Activated naive CD8-positive, alpha-beta T cell treated with anti-CD3 and anti-CD28 coated beads, Interleukin-2, amount 10 ng/mL, durations not matched to agents 7 days and 5 days (primary cell): Measurements from ENCODE around the gene ADCY6. TPM values are rescaled to one million over a fixed set of nuclear protein-coding genes. Genes with fewer than 3 reads are reported as not detected.

Experiments
- ATAC-seq: fragments of 150-1000 bp; cut with Tn5 transposase; one replicate; pipeline ENCODE4 v1.10.0; 2021; ENCODE audit warnings: low read depth, moderate library complexity
- POLR2A ChIA-PET: fragments of 350-600 bp; sonication (Branson Sonifier 250); formaldehyde crosslinking; loops from one replicate; lab custom pipeline; 2021; ENCODE audit warnings: antibody characterized with exemption; lab: Charles Lee
- DNase-seq: peaks from one replicate; pipeline ENCODE4 v3.0.0; 2021
- H3K27ac Mint-ChIP-seq: one replicate; pipeline ENCODE4 v1.8.0; 2022; ENCODE audit warnings: mild to moderate bottlenecking, mixed read lengths
- H3K27me3 Mint-ChIP-seq: one replicate; pipeline ENCODE4 v1.8.0; 2022; ENCODE audit warnings: mild to moderate bottlenecking, moderate library complexity, mixed read lengths
- H3K36me3 Mint-ChIP-seq: one replicate; pipeline ENCODE4 v1.8.0; 2021; ENCODE audit warnings: mild to moderate bottlenecking, mixed read lengths
- H3K4me1 Mint-ChIP-seq: one replicate; pipeline ENCODE4 v1.8.0; 2021; ENCODE audit warnings: mixed read lengths
- H3K4me3 Mint-ChIP-seq: one replicate; pipeline ENCODE4 v1.8.0; 2022; ENCODE audit warnings: mild to moderate bottlenecking, moderate library complexity, mixed read lengths
- H3K9me3 Mint-ChIP-seq: one replicate; pipeline ENCODE4 v1.8.0; 2021; ENCODE audit warnings: mixed read lengths
- total RNA-seq, 2 experiments: library from RNA; stranded (reverse); gene quantifications; one replicate each; pipeline ENCODE4 v1.2.3, GENCODE V29; 2021

Gene ADCY6
- total RNA-seq: not detected

DNA sequence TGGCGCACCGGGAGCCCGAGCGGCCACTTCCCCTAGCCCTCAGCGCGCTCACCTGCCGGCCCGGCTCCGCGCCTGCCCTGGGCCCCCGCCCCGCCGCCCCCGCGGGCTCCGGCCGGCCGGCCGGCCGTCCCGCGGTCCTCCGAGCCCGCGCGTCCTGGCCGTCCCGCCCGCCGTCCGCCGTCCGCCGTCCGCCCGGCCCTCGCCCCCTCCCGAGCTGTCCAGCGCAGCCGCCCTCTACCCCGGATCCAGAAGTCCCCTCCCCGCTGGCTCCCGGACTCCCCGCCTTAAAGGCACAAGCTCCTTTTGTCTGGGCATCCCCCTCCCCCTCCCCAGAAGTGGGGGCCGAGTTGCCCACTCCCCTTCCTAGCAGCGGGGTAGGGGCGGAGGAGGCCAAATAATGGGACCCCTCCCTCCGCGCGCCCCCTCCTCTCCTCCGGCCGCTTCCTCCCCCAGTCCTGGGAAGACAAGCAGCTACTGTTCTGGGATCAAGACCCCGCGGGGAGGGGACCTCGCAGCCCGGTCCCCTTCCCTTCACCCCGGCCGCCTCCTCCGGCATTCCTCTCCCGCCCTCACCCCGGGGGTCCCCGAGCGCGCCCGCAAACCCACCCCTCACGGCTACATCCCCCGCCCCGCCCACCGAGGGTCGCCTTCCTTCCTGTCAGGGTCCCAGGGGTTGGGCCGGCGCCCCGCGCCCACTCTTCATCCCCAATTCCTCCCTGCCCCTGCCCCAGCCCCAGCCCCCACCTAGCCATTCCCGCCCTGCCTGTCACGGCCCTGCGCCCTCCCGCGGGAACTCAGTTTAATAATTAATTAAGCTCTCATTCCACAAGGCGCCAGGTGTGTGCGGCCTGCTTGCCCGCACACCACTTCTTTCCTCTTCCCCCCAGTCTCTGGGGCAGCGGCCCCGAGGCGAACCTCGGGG is at the start of gene ADCY6:
TSS of gene ADCY6 (minus strand) at position 236 of the 922 bp plus-strand sequence. CDS start 5,655 bp downstream, outside the sequence.
- DNase-seq: no peak
- POLR2A ChIA-PET: interaction anchor here (0.6 kb wide), 1 partner anchor 27 kb away, joined by 5 read pairs; no protein-coding TSS in a partner anchor
- peaks cover 6% of the 10 kb centered on the region for H3K4me1 Mint-ChIP-seq
- H3K27ac Mint-ChIP-seq: no peak within 1 kb of the TSS
- H3K4me3 Mint-ChIP-seq: peak within 1 kb of the TSS; percentile 65
- H3K36me3 Mint-ChIP-seq: no peaks in the 10 kb centered on the region
- peak; percentile 30 for ATAC-seq
- H3K27me3 Mint-ChIP-seq: peaks cover 58% of the 10 kb centered on the region
- H3K9me3 Mint-ChIP-seq: no peaks in the 10 kb centered on the region

DNA sequence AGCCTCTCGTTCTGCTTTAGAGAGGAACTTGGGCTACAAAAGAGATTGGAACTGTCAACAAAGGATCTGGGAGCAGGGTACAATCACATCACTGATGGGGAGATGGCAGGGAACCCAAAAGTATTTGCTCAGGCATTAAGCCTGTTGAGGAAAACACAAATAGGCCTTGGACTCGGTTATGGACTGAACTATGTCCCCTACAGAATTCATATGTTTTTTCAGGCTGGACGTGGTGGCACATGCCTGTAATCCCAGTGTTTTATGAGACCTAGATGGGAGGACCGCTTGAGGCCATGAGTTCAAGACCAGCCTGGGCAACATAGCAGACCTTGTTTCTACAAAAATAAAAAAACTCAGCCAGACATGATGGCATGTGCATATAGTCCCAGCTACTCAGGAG is 49.2 kb upstream of the ADCY6 start:
- no peaks in the 10 kb centered on the region for H3K4me1 Mint-ChIP-seq
- no peak overlapping the region for H3K27ac Mint-ChIP-seq
- H3K4me3 Mint-ChIP-seq: no peak overlapping the region
- no peaks in the 10 kb centered on the region for H3K27me3 Mint-ChIP-seq
- DNase-seq (no peak), ATAC-seq (no peak)
- POLR2A ChIA-PET: no interaction called here
- peaks cover 32% of the 10 kb centered on the region for H3K36me3 Mint-ChIP-seq
- no peaks in the 10 kb centered on the region for H3K9me3 Mint-ChIP-seq

DNA sequence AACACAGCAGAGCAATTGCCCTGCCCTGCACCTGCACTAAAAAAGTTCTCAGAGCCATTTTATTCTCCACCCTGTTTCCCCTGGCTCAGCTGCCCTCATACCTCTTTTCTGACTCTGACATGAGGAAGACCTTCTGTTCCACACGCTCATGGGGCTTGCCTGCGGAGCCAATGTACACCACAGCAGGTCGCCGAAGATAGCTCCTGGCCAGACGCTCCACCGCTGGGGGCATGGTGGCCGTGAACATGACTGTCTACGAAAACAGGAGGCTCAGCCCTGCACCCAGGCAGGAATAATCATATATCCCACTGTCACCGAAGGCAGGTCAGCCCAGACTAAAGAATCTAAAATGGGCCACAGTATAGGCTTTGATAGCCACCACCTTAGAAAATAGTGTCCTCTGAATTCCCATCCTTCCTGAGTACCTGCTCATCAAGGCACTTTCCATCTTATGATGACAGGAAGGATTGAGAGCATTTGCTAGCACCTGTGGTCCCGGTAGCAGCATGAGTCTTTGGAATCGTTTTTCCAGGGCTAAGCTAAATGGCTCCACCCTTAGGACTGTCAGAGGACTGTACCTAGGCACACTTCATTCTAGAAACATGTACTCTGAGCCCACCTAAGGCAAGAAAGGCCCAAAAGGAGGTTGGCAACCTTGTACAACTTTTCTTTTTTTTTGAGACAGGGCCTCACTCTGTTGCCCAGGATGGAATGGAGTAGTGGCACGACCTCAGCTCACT is 43.6 kb upstream of the ADCY6 start:
- ATAC-seq: no peak
- POLR2A ChIA-PET: interaction anchor here (0.6 kb wide), 1 partner anchor 79 kb away, joined by 3 read pairs; no protein-coding TSS in a partner anchor
- no peak for DNase-seq
- Mint-ChIP-seq H3K27me3 (no peaks in the 10 kb centered on the region), H3K9me3 (no peaks in the 10 kb centered on the region), H3K36me3 (peaks cover 29% of the 10 kb centered on the region), H3K4me3 (no peak overlapping the region), H3K27ac (no peak overlapping the region), H3K4me1 (no peaks in the 10 kb centered on the region)

DNA sequence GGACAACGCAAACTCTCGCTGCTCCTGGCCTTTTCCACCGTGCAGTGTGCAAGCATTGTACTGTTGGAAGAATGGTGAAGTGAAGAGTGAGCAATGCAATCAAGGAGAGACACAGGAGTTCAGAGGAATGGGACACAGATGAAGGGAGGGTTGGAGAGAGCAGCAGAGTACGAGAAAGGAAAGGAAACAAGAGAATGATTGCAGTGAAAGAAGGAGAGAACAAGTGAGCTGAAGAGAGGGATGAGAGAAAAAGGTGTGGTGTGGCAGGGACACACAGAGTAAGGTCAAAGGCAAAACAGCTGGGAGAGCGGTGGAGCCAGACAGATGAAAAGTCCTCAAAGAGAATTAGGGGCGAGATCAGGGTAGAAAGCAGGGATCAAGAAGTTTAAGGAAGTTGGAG is 42.4 kb upstream of the ADCY6 start:
- no peak for DNase-seq
- H3K27me3 Mint-ChIP-seq: no peaks in the 10 kb centered on the region
- H3K9me3 Mint-ChIP-seq: no peaks in the 10 kb centered on the region
- no peaks in the 10 kb centered on the region for H3K4me1 Mint-ChIP-seq
- POLR2A ChIA-PET: no interaction called here
- no peak overlapping the region for H3K27ac Mint-ChIP-seq
- H3K36me3 Mint-ChIP-seq: peaks cover 20% of the 10 kb centered on the region
- no peak for ATAC-seq
- no peak overlapping the region for H3K4me3 Mint-ChIP-seq

DNA sequence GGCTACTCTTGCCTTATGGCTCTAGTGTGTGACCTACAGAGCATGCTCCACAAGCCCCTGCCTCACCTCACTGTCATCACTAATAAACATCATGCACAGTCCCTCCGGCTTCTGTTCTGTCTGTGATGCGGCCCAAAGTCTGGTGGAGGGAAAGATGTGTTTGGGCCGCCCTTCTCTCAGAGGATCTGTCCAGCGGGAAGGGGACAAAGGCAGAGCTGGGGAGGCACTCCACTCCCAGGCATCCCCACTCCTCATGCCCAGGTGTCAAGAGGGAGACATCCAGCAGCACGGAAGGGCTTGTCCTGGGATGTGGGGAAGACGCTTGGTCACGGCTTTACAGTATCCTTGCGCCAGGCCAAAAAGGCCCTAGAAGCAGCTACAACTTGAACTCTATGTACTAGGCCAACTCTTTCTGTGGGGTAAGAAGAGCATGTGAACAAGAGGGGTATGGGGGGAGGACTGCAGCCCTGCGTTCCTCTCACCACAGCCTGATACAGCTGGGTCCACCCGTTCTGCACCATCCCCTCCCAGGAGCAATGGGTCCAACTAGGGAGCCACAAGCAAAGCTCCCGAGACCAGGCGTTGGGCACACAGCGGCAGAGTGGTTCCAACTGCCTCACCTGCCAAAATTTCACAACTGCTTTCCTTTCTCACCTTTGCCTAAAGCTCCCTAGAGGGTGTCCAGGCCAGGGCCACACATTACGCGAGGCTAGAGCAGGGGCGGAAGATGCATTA is 40.1 kb upstream of the ADCY6 start:
- H3K27ac Mint-ChIP-seq: no peak overlapping the region
- H3K4me3 Mint-ChIP-seq: no peak overlapping the region
- POLR2A ChIA-PET: interaction anchor here (1.0 kb wide), 1 partner anchor 13 kb away, joined by 3 read pairs; no protein-coding TSS in a partner anchor

DNA sequence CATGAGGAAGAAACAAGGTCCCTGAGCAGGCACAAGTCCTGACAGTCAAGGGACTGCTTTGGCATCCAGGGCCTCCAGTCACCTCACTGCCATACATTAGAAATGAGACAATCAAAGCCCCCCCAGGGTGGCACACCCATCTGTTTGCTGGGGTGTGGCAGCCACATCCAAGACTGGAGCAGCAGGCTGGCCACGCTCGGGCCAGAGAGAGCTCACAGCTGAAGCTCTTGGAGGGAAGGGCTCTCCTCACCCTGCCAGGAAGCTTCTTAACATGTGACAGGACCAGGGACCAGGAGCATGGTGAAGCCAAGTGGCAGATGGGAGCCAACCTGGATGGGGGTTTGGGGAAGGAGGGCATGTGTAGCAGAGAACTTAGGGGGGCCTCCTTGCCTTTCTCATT is 39.4 kb upstream of the ADCY6 start:
- Mint-ChIP-seq H3K36me3 (peaks cover 12% of the 10 kb centered on the region), H3K4me1 (no peaks in the 10 kb centered on the region)
- POLR2A ChIA-PET: interaction anchor here (1.0 kb wide), 1 partner anchor 13 kb away, joined by 3 read pairs; no protein-coding TSS in a partner anchor

More for the DNA sequence above, 40.1 kb upstream of the ADCY6 start:
- Mint-ChIP-seq H3K27me3 (no peaks in the 10 kb centered on the region), H3K4me1 (no peaks in the 10 kb centered on the region), H3K9me3 (no peaks in the 10 kb centered on the region), H3K36me3 (peaks cover 12% of the 10 kb centered on the region)
- ATAC-seq (no peak), DNase-seq (no peak)

DNA sequence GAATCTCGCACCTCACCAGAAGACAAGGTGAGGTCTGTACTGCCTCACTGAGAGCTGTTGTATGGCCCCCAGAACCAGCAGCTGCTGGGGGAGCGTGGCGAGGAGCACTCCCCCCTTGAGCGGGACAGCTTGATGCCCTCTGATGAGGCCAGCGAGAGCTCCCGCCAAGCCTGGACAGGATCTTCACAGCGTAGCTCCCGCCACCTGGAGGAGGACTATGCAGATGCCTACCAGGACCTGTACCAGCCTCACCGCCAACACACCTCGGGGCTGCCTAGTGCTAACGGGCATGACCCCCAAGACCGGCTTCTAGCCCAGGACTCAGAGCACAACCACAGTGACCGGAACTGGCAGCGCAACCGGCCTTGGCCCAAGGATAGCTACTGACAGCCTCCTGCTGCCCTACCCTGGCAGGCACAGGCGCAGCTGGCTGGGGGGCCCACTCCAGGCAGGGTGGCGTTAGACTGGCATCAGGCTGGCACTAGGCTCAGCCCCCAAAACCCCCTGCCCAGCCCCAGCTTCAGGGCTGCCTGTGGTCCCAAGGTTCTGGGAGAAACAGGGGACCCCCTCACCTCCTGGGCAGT is 38.7 kb upstream of the ADCY6 start:
- DNase-seq (no peak), ATAC-seq (no peak)
- no peak overlapping the region for H3K4me3 Mint-ChIP-seq
- H3K27me3 Mint-ChIP-seq: no peaks in the 10 kb centered on the region
- H3K9me3 Mint-ChIP-seq: no peaks in the 10 kb centered on the region
- H3K4me1 Mint-ChIP-seq: no peaks in the 10 kb centered on the region
- H3K36me3 Mint-ChIP-seq: peaks cover 12% of the 10 kb centered on the region
- POLR2A ChIA-PET: interaction anchor here (1.0 to 1.5 kb wide), 2 partner anchors 10 to 12 kb away, joined by 3 read pairs; partner anchors contain the start of gene CACNB3
- H3K27ac Mint-ChIP-seq: no peak overlapping the region

More for the DNA sequence above, 39.4 kb upstream of the ADCY6 start:
- no peak for ATAC-seq
- Mint-ChIP-seq H3K27ac (no peak overlapping the region), H3K27me3 (no peaks in the 10 kb centered on the region), H3K4me3 (no peak overlapping the region), H3K9me3 (no peaks in the 10 kb centered on the region)
- DNase-seq: no peak

DNA sequence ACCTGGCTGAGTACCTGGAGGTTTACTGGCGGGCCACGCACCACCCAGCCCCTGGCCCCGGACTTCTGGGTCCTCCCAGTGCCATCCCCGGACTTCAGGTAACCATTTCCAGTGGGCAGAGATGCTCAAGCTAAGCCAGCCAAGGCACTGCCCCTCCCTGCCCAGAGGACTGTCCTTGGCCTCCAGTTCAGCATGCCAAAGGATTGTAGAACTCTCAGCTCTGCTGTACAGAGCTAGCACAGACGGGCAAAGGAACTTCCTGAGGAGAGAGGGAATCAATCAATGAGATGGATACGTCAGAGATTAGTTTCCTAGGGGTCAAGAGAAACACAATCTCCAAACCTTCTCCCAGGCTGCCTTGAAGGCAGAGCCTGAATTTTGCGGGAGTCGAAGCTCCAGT is 38.1 kb upstream of the ADCY6 start:
- ATAC-seq (no peak), DNase-seq (no peak)
- H3K36me3 Mint-ChIP-seq: peaks cover 9% of the 10 kb centered on the region
- no peak overlapping the region for H3K27ac Mint-ChIP-seq
- no peak overlapping the region for H3K4me3 Mint-ChIP-seq
- no peaks in the 10 kb centered on the region for H3K9me3 Mint-ChIP-seq
- no peaks in the 10 kb centered on the region for H3K27me3 Mint-ChIP-seq
- POLR2A ChIA-PET: interaction anchor here (1.1 to 1.5 kb wide), 3 partner anchors 9 to 25 kb away, joined by 3 to 4 read pairs (median 3); partner anchors contain the start of genes CACNB3 and DDX23
- H3K4me1 Mint-ChIP-seq: no peaks in the 10 kb centered on the region

DNA sequence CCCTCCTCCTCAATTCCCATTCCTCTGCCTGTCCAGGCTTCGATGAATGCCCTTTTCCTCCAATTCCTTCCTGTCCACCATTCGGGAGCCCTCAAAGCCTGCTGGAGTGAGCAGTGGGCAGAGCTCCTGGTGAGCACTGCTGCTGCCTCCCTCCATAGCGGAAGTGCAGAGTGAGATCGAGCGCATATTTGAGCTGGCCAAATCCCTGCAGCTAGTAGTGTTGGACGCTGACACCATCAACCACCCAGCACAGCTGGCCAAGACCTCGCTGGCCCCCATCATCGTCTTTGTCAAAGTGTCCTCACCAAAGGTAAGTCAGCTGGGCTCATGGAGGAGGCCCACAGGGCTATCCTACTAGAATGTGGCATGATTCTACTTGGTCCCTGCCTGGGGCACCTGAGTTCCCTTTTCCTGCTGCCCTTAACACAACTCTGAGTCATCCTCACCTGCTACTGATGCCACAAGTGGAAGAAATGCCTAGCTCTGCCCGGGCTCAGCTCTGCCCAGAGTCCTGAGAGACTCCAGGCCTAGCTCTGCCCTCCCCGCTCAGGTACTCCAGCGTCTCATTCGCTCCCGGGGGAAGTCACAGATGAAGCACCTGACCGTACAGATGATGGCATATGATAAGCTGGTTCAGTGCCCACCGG is 37.4 kb upstream of the ADCY6 start:
- Mint-ChIP-seq H3K27ac (no peak overlapping the region), H3K4me3 (no peak overlapping the region), H3K9me3 (no peaks in the 10 kb centered on the region), H3K4me1 (no peaks in the 10 kb centered on the region), H3K27me3 (no peaks in the 10 kb centered on the region), H3K36me3 (peaks cover 8% of the 10 kb centered on the region)
- ATAC-seq (no peak), DNase-seq (no peak)
- POLR2A ChIA-PET: interaction anchor here (0.7 to 1.8 kb wide), 5 partner anchors 8 to 26 kb away, joined by 3 to 4 read pairs (median 4); partner anchors contain the start of genes CACNB3 and DDX23

DNA sequence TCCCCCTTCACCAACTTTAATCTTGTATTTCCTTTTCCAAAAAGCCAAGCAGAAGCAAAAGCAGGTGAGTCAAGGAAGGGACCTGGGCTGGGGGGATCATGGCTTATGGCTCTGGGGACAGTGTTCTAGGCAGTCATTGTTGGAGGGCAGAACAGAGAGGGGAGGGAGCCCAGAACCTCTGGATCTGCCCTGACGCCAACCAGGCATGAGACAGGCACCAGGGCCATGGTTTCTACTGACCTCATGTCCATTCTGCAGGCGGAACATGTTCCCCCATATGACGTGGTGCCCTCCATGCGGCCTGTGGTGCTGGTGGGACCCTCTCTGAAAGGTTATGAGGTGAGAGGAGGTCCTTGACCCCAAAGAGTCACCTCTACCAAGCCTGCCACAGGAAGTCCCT is 36.0 kb upstream of the ADCY6 start:
- POLR2A ChIA-PET: interaction anchor here (1.8 kb wide), 1 partner anchor 9 kb away, joined by 4 read pairs; no protein-coding TSS in a partner anchor
- Mint-ChIP-seq H3K4me1 (peaks cover 2% of the 10 kb centered on the region), H3K4me3 (no peak overlapping the region), H3K36me3 (peaks cover 2% of the 10 kb centered on the region), H3K27me3 (peaks cover 2% of the 10 kb centered on the region), H3K9me3 (no peaks in the 10 kb centered on the region), H3K27ac (no peak overlapping the region)
- no peak for ATAC-seq
- no peak for DNase-seq

DNA sequence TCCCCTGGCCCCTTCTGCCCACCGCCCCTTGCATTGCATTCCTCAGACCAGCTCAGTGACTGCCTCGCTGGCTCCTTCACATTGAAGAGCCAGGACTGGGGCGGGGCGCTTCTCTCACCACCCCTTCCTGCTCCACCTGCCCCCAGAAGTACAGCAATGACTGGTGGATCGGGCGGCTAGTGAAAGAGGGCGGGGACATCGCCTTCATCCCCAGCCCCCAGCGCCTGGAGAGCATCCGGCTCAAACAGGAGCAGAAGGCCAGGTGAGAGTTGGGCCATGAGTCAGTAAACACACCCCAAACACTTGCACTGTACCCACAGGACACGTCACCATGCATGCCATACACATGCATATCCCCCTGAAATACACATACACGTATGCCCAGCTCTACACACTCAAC is 35.2 kb upstream of the ADCY6 start:
- DNase-seq: no peak
- no peak overlapping the region for H3K4me3 Mint-ChIP-seq
- H3K27ac Mint-ChIP-seq: no peak overlapping the region

DNA sequence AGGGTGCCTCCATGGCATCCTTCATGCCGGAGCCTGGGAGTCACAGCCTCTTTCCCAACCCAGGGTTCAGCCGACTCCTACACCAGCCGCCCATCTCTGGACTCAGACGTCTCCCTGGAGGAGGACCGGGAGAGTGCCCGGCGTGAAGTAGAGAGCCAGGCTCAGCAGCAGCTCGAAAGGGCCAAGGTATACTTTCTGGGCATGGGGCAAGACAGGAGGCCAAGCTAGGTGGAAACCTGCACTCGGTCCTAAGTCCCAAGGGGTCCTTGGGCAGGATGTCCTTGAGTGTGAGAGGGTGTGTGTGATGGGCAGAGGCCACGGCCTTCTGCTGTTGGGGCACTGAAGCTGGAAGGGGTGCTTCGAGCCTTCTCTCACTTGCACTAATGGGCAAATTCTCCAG is 34.4 kb upstream of the ADCY6 start:
- no peak overlapping the region for H3K4me3 Mint-ChIP-seq
- ATAC-seq (no peak), DNase-seq (no peak)
- POLR2A ChIA-PET: no interaction called here
- peaks cover 8% of the 10 kb centered on the region for H3K27me3 Mint-ChIP-seq
- H3K9me3 Mint-ChIP-seq: no peaks in the 10 kb centered on the region
- H3K36me3 Mint-ChIP-seq: no peaks in the 10 kb centered on the region
- no peak overlapping the region for H3K27ac Mint-ChIP-seq
- H3K4me1 Mint-ChIP-seq: peaks cover 4% of the 10 kb centered on the region

More for the DNA sequence above, 35.2 kb upstream of the ADCY6 start:
- H3K9me3 Mint-ChIP-seq: no peaks in the 10 kb centered on the region
- POLR2A ChIA-PET: no interaction called here
- H3K4me1 Mint-ChIP-seq: peaks cover 3% of the 10 kb centered on the region
- no peak for ATAC-seq
- H3K36me3 Mint-ChIP-seq: peaks cover 2% of the 10 kb centered on the region
- H3K27me3 Mint-ChIP-seq: peaks cover 5% of the 10 kb centered on the region
